Heart left ventricle (tissue), 16 donors: Measurements from ENCODE around the gene PRTG. TPM values are rescaled to one million over a fixed set of nuclear protein-coding genes. Genes with fewer than 3 reads are reported as not detected.

ENCODE experiments used
- ATAC-seq, 4 donors: fragments of 200-7000 bp; cut with Tn5 transposase; one replicate each; pipeline ENCODE4 v1.9.1; 2020 to 2022; ENCODE audit warnings: moderate library complexity in 4 of 4, mild to moderate bottlenecking in 3 of 4, moderate number of reproducible peaks in 1 of 4
- DNase-seq, 5 donors: peaks; one replicate each; pipeline ENCODE4 v3.0.0-alpha.2; 2020
- H3K27ac ChIP-seq, 12 donors: fragments of 200-600 bp; sonication (generic) in 4 of 12; one replicate each; pipeline versions ENCODE4 v1.5.0 to v1.8.0; 2016 to 2022; ENCODE audit warnings: mild to moderate bottlenecking in 2 of 12
- H3K27me3 ChIP-seq, 9 donors: fragments of 200-600 bp; sonication (generic) in 2 of 9; one replicate each; pipeline versions ENCODE4 v1.5.1 to v1.8.0; 2016 to 2022; ENCODE audit warnings: mild to moderate bottlenecking in 3 of 9
- H3K36me3 ChIP-seq, 9 donors: fragments of 200-600 bp; sonication (generic) in 2 of 9; one replicate each; pipeline versions ENCODE4 v1.5.0 to v1.8.0; 2018 to 2022; ENCODE audit warnings: mild to moderate bottlenecking in 2 of 9
- H3K4me1 ChIP-seq, 12 donors: fragments of 200-600 bp; sonication (generic) in 4 of 12; one replicate each; pipeline versions ENCODE4 v1.5.0 to v1.8.0; 2016 to 2022; ENCODE audit warnings: mild to moderate bottlenecking in 3 of 12
- H3K4me3 ChIP-seq, 12 donors: fragments of 200-600 bp; sonication (generic) in 4 of 12; one replicate each; pipeline versions ENCODE4 v1.5.0 to v1.8.0; 2017 to 2022; ENCODE audit warnings: mild to moderate bottlenecking in 9 of 12, moderate library complexity in 4 of 12
- H3K9me3 ChIP-seq, 12 donors: fragments of 200-600 bp; sonication (generic) in 4 of 12; one replicate each; pipeline versions ENCODE4 v1.5.0 to v1.8.0; 2016 to 2022; ENCODE audit warnings: mild to moderate bottlenecking in 1 of 12
- POLR2A ChIP-seq, 2 donors: fragments of 450-650 bp; IDR thresholded peaks; one replicate each; pipeline ENCODE4 v1.6.1; 2017; ENCODE audit warnings: antibody characterized with exemption in 2 of 2, mild to moderate bottlenecking in 2 of 2, moderate library complexity in 2 of 2
- WGBS, 4 donors: extraction: QIAGEN DNeasy Blood & Tissue Kit in 2 of 4; methylation state at CpG; one replicate each; pipeline versions ENCODE4 v1.1.5 to v1.1.7; 2013 to 2018; 5-methylcytosine and 5-hydroxymethylcytosine counted together
- intact Hi-C, 10 donors: fragments of 100-400 bp; cut with DNase I; formaldehyde crosslinking; loops; one replicate each; pipeline versions ENCODE4 v1.11.1 to v1.14.2; 2022
- polyA plus RNA-seq, 2 donors: library from polyadenylated mRNA; stranded (reverse); fragments of 200-250 nt; gene quantifications; one replicate each; pipeline ENCODE4 v1.2.3, GENCODE V29; 2013
- total RNA-seq, 9 donors: library from RNA; depleted of rRNA in 2 of 9; stranded (reverse); fragments of >200 nt in 2 of 9; fragmentation: NEBNext Ultra II Directional in 3 of 9; extraction: Animal tissue kit (Norgen Biotek cat#: 25700) in 3 of 9; gene quantifications; one replicate each; pipeline versions ENCODE4 v1.1.0 to v1.2.4, GENCODE V29; 2016 to 2023
- TF ChIP-seq, protein P1 (sequence below), 12 donors: fragments of 200-600 bp; sonication (generic) in 4 of 12; IDR thresholded peaks; one replicate each; pipeline versions ENCODE4 v1.5.0 to v1.8.0; 2018 to 2022; ENCODE audit warnings: antibody characterized with exemption in 12 of 12, mild to moderate bottlenecking in 5 of 12
- donor health status: ischemic (EF 13 %, LVEDD 7.1; RV severe dilation, severe dysfunction).
- donor health status: healthy with polysubstance abuse.
- donor health status: DM: no; HTN: yes; CAD: no.
- donor health status: DM: no; HTN: no; CAD: no.
- donor health status: ischemic (EF 25% LVEDD 6.9; RV normal size, moderate dysfunction).
- donor health status: ischemic (EF 25% LVEDD 5.7; RV mildly dilated, moderate dysfunction).
- donor health status: healthy.
- donor health status: DM: yes; HTN: yes; CAD: no.
- donor health status: ischemic (EF 35%, LVEDD 5.7; RV mildly dilated, moderate dysfunction).
- donor health status: nonischemic (EF 11% LVEDD 7.7; RV severe dilation, severe dysfunction).
- donor health status: DM: yes; HTN: yes; CAD: no.
- donor health status: PGD.
- donor health status: ischemic (EF 29% LVEDD 5.4; RV normal size, mild dysfunction).
- donor health status: nonischemic (EF 23%, LVEDD 6.1; RV moderate dilation, normal function).

PRTG gene
- total and polyA plus RNA-seq, 11 donors, result 0.19 to 2.1 (median 1.1) TPM

DNA sequence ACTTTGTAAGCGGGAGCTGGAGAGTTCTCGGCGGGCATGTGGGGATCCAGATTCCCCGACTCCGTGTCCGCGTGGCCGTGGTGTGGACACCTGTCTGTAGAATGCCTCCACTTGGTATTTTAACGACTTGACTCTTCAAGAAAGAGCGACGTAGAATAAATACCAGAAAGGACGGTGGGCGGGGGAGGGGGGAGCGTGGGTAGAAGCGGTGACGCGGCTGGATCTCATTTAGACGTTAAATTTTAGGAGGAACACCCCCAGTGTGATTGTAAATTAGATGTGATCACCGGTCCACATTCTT, 154.2 kb downstream of the PRTG start:
- DNase-seq (no peak), ATAC-seq (no peak)
- intact Hi-C loops, result loop anchor here in 1 of 10 donors (5.0 kb wide), 1 partner anchor 181 kb away; the partner anchor contains the start of genes CCPG1 and PIERCE2
- TF ChIP-seq POLR2A (IDR thresholded peaks at IDR 0.05), result no peak
- TF ChIP-seq, protein P1, sequence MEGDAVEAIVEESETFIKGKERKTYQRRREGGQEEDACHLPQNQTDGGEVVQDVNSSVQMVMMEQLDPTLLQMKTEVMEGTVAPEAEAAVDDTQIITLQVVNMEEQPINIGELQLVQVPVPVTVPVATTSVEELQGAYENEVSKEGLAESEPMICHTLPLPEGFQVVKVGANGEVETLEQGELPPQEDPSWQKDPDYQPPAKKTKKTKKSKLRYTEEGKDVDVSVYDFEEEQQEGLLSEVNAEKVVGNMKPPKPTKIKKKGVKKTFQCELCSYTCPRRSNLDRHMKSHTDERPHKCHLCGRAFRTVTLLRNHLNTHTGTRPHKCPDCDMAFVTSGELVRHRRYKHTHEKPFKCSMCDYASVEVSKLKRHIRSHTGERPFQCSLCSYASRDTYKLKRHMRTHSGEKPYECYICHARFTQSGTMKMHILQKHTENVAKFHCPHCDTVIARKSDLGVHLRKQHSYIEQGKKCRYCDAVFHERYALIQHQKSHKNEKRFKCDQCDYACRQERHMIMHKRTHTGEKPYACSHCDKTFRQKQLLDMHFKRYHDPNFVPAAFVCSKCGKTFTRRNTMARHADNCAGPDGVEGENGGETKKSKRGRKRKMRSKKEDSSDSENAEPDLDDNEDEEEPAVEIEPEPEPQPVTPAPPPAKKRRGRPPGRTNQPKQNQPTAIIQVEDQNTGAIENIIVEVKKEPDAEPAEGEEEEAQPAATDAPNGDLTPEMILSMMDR (IDR thresholded peaks at IDR 0.05), result no peak
- Histone ChIP-seq H3K9me3 (no peaks in the 10 kb centered on the region), H3K4me3 (peak overlapping the region in 11 of 12 donors; percentile 37 to 85 (median 65)), H3K4me1 (peaks cover 0 to 13% (median 0%) of the 10 kb centered on the region in 12 donors), H3K36me3 (no peaks in the 10 kb centered on the region), H3K27ac (peak overlapping the region in 6 of 12 donors; percentile 39 to 80 (median 45)), H3K27me3 (peaks cover 0 to 50% (median 5%) of the 10 kb centered on the region in 9 donors)
- 5 to 15% (median 7%) methylated on average over 19 of the region's 19 CpGs for WGBS, 4 donors

DNA sequence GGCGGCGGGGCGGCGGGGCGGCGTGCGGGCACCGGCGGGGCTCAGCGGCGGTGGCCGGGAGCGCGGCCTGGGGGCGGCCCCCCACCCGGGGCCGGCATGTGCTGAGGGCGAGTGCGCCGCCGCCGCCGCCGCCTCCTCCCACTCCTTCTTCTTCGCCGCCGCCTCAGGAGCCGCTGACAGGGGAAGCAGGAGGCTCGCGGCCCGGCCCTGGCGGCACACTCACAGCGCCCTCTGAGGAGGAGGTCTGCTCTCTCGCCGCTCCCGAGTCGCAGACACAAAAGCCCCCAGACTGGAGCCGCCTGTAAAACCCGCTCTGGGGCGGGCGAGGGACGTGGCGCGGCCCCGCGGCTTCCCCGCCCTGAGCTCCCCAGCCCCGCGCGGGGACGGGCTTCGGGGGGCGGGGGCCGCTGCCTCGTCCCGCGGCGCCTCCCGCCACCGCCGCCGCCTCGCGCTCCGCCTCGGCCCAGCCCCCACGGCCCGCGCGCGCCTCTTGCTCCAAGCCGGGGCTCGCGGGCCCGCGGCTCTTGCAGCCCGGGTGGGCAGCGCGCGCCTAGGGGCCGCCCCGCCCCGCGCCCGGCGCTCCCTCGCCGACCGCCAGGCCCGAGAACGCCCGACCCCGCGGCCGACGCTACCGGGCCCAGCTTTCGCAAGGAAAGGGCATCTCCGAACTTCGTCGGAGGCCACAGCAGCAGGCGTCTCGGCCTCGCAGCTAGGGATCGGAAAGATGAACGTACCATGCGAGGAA, 154.7 kb downstream of the PRTG start, which contains the start of gene PYGO1:
Gene PYGO1 (minus strand): TSS at position 276 of the 745 bp plus-strand sequence. CDS start 462 bp downstream, outside the sequence.
- TF ChIP-seq POLR2A (IDR thresholded peaks at IDR 0.05), result no peak
- TF ChIP-seq, protein P1 (IDR thresholded peaks at IDR 0.05), result no peak
- WGBS, 4 donors, result 0 to 1% (median 1%) methylated on average over 25 to 107 of the region's 107 CpGs
- ATAC-seq, result peak; percentile 39 to 87 (median 80)
- Histone ChIP-seq H3K27me3 (peaks cover 0 to 54% (median 5%) of the 10 kb centered on the region in 9 donors), H3K36me3 (no peaks in the 10 kb centered on the region), H3K9me3 (no peaks in the 10 kb centered on the region), H3K4me3 (peak within 1 kb of the TSS; percentile 51 to 85 (median 64)), H3K4me1 (peaks cover 0 to 13% (median 0%) of the 10 kb centered on the region in 12 donors), H3K27ac (peak within 1 kb of the TSS in 9 of 12 donors; percentile 39 to 89 (median 65))
- DNase-seq, result peak; percentile 43 to 80 (median 61)
- intact Hi-C loops, result loop anchor here in 1 of 10 donors (5.0 kb wide), 1 partner anchor 181 kb away; the partner anchor contains the start of genes CCPG1 and PIERCE2

DNA sequence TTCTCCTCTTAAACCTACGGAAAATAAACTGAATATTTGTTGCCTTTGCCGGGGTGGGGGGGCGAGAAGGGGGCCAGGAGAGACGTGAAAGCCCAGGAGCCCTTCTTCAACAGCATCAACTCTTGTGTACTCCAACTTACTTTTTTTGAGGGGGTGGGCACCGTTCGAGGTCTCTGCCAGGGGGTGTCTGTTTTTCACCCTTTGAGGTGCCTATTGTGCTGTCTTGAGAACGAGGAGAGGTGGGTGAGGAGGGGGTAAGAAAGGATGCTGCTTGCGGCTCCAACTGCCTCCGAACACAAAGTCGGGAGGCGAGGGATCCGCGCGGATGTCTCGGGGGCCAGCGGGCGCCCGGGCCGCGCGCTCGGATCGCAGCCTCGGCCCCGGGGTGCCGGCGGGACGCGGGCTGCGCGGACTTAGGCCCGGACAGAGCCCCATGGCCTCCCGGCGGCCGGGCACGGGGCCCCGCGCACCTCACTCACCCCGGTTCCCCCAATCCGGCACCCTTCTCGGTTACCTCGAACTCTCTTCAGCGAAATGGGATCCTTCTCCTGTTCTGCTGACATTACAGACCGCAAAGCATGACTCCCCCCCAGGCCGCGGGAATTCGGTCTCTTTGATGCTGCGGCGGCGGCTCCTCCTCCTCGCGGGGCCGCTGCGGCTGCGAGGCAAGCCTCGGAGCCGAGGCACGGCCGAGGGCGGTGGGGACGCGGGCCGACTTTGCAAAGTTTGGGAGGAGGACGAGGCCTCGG, 155.5 kb downstream of the PRTG start:
- 5 to 9% (median 7%) methylated on average over 43 to 65 of the region's 65 CpGs for WGBS, 4 donors
- DNase-seq, result peak in 4 of 5 donors; percentile 23 to 63 (median 30)
- TF ChIP-seq, protein P1 (IDR thresholded peaks at IDR 0.05), result no peak
- no peak for TF ChIP-seq POLR2A (IDR thresholded peaks at IDR 0.05)
- no peaks in the 10 kb centered on the region for H3K36me3 ChIP-seq
- peak overlapping the region; percentile 51 to 85 (median 64) for H3K4me3 ChIP-seq
- intact Hi-C loops, result loop anchor here in 1 of 10 donors (5.0 kb wide), 1 partner anchor 180 kb away; the partner anchor contains the start of genes CCPG1 and PIERCE2
- H3K27ac ChIP-seq, result peak overlapping the region in 6 of 12 donors; percentile 39 to 89 (median 68)
- H3K9me3 ChIP-seq, result no peaks in the 10 kb centered on the region
- ATAC-seq, result peak in 3 of 4 donors; percentile 38 to 61 (median 44)
- H3K27me3 ChIP-seq, result peaks cover 0 to 54% (median 5%) of the 10 kb centered on the region in 9 donors
- peaks cover 0 to 13% (median 0%) of the 10 kb centered on the region in 12 donors for H3K4me1 ChIP-seq
